Memory B cell (primary cell): ENCODE measurements around the gene APOBR.
"Not testable (repeated sequence)": the region's sequence is repeated elsewhere in the genome, so short reads cannot be mapped to it uniquely, and the experiment has no call there.

Source experiments
- ATAC-seq: fragments of 150-1000 bp; cut with Tn5 transposase; 2 replicates; pipeline ENCODE4 v1.10.0; 2021; ENCODE audit warnings: low read depth, mild to moderate bottlenecking, moderate library complexity
- DNase-seq, 2 donors: peaks; one replicate each; pipeline ENCODE4 v3.0.0; 2022; ENCODE audit warnings: low spot score in 2 of 2
- H3K27ac Mint-ChIP-seq: one replicate; pipeline ENCODE4 v1.8.0; 2022; ENCODE audit warnings: mild to moderate bottlenecking, moderate library complexity, mixed read lengths
- H3K27me3 Mint-ChIP-seq: one replicate; pipeline ENCODE4 v1.8.0; 2022; ENCODE audit warnings: mixed read lengths
- H3K36me3 Mint-ChIP-seq: one replicate; pipeline ENCODE4 v1.8.0; 2022; ENCODE audit warnings: mild to moderate bottlenecking, mixed read lengths
- H3K4me1 Mint-ChIP-seq: one replicate; pipeline ENCODE4 v1.8.0; 2022; ENCODE audit warnings: mixed read lengths
- H3K4me3 Mint-ChIP-seq: one replicate; pipeline ENCODE4 v1.8.0; 2022; ENCODE audit warnings: mild to moderate bottlenecking, moderate library complexity, mixed read lengths
- H3K9me3 Mint-ChIP-seq: one replicate; pipeline ENCODE4 v1.8.0; 2022; ENCODE audit warnings: mixed read lengths

APOBR gene

DNA sequence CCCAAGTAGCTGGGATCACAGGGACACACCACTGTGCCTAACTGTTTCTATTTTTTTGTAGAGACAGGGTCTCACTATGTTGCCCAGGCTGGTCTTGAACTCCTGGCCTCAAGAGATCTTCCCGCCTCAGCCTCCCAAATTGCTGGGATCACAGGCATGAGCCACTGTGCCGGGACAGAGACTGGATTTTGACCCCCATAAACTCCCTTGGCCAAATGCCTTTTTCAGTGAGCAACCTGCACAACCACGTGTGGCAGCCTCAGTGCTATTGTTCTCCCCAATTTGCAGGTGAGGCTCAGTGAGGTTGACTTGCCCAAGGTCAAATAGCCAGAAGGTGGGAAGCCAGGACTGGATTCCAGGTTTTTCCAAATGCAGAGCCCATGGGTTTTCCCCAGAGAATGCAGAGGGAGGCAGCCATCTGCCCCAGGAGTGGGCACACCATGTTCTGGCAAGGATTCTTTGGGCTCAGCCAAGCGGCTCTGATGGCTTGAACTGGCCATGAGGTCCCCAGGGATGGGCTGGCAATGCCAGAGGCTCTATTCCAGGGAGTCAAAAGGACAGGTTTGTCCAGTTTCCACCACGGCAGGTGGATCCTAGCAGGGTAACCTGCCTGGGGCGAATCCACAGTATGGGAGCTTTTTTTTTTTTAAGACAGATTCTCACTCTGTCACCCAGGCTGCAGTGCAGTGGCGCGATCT lies 10.4 kb downstream of the APOBR start:
- Mint-ChIP-seq H3K4me1 (peaks cover 20% of the 10 kb centered on the region), H3K27me3 (no peaks in the 10 kb centered on the region), H3K4me3 (no peak overlapping the region), H3K27ac (no peak overlapping the region), H3K9me3 (no peaks in the 10 kb centered on the region), H3K36me3 (no peaks in the 10 kb centered on the region)
- ATAC-seq: no peak
- no peak for DNase-seq

DNA sequence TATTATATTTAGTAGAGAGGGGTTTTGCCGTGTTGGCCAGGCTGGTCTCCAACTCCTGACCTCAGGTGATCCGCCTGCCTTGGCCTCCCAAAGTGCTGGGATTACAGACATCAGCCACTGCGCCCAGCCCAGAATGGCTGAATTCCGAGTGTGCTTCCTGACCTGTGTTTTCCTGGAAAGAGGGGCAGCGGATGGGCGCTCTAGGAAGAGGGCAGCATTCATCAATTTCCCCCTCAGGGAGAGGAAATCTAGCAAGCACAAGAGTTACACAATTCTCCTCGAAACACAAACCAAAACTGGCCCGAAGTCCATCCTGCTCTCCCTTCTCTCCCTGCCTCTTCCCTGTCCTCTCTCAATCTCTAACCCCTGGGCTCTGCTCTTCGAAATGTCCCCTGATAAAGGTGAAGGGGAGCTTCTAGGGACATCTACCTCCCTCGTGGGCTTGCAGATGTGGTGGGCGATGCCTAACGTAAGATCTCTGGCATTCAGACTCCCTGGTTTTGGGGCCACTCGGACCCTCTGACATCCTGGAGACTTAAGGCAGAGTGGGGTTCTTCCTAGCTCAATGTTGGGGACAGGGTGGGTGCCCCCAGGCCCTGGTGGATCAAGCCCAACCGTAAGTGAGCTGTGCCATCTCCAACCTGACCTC lies 11.2 kb downstream of the APOBR start:
- no peak overlapping the region for H3K27ac Mint-ChIP-seq

DNA sequence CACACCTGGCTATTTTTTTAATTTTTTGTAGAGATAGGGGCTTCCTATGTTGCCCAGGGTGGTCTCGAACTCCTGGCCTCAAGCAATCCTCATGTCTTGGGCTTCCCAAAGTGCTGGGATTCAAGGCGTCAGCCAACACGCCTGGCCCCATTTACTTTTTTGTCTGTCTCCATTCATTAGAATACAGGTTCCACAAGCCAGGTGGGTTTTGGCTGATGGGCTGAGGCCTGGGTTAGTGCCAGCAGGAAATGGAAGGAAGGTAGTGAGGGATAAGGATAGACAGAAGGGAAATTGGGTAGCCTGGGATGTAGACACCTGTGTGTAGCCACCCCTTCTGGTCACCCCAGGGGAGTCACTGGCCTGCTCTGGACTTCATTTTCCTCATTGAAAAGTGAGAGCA lies 16.6 kb downstream of the APOBR start:
- no peaks in the 10 kb centered on the region for H3K9me3 Mint-ChIP-seq

More for the DNA sequence above, 11.2 kb downstream of the APOBR start:
- H3K9me3 Mint-ChIP-seq: no peaks in the 10 kb centered on the region
- H3K4me3 Mint-ChIP-seq: no peak overlapping the region
- peaks cover 2% of the 10 kb centered on the region for H3K27me3 Mint-ChIP-seq
- no peak for ATAC-seq
- DNase-seq: no peak
- H3K36me3 Mint-ChIP-seq: no peaks in the 10 kb centered on the region
- peaks cover 16% of the 10 kb centered on the region for H3K4me1 Mint-ChIP-seq

DNA sequence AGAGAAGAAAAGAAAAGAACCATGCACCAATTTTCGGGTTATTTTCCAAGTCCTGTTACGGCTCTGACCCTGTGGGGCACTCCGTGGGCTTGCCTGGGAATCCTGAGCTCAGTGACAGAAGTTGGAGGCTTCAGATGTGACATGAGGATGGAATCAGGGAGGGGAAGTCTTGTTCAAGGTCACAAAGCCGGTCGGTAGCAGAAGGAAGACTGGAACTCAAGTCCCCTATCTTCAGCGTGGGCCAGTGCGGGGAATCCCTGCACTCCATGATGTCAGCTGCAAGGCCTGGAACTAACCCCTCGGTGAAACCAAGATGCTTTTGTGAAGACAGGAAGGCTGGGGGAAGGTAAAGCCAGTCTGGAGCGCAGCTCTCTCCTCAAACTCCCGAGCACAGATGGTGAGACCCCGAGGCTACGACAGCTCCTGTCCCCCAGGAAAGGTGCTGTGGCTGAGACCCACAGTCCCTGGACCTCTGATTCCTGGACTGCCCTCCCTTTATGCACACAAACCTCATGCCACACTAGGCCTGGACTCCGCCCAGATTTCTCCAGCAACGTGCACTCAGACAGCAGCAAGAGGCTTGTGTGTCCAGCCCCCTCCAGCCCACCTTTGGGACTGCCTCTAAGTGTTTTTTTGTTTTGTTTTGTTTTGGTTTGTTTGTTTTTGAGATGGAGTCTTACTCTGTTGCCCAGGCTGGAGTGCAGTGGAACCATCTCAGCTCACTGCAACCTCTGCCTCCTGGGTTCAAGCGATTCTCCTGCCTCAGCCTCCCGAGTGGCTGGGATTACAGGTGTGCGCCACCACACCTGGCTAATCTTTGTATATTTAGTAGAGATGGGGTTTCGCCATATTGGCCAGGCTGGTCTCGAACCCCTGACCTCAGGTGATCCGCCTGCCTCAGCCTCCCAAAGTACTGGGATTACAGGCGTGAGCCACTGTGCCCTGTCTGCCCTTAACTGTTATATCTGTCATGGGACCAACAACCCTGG lies 17.7 kb downstream of the APOBR start:
- no peaks in the 10 kb centered on the region for H3K36me3 Mint-ChIP-seq
- no peak overlapping the region for H3K4me3 Mint-ChIP-seq
- no peak for DNase-seq
- H3K27me3 Mint-ChIP-seq: peaks cover 7% of the 10 kb centered on the region
- H3K27ac Mint-ChIP-seq: no peak overlapping the region
- no peaks in the 10 kb centered on the region for H3K9me3 Mint-ChIP-seq
- no peak for ATAC-seq
- H3K4me1 Mint-ChIP-seq: peaks cover 5% of the 10 kb centered on the region

More for the DNA sequence above, 16.6 kb downstream of the APOBR start:
- DNase-seq (no peak), ATAC-seq (no peak)
- Mint-ChIP-seq H3K4me3 (no peak overlapping the region), H3K27ac (no peak overlapping the region), H3K27me3 (peaks cover 7% of the 10 kb centered on the region), H3K4me1 (peaks cover 16% of the 10 kb centered on the region), H3K36me3 (no peaks in the 10 kb centered on the region)

DNA sequence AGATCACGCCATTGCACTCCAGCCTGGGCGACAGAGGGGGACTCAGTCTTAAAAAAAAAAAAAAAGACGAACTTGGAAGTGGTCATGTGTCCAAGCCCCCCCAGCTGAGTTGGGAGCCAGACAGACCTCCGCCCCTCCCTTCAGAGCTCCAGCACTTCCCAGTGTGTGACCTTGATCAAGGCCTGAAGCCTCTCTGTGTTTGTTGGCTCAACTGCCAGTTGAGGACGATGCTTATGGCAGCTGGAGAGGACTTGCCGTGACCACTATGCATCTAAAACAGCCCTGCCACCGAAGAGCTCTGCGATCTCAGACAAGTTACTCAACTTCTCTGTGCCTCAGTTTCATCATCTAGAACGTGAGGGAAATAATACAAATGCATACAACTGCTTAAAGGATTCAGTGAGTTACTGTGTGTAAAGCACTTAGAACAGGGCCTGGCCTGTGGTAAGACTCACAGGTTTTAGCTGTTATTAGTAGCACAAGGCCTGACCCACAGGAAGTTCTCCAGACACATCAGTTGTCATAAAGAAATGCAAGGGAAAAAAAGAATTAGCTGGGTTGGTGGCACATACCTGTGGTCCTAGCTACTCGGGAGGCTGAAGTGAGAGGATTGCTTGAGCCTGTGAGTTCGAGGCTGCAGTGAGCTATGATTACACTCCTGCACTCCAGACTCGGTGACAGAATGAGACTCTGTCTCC lies 19.2 kb downstream of the APOBR start:
- Mint-ChIP-seq H3K36me3 (no peaks in the 10 kb centered on the region), H3K9me3 (no peaks in the 10 kb centered on the region), H3K27ac (no peak overlapping the region), H3K4me3 (no peak overlapping the region), H3K4me1 (peaks cover 3% of the 10 kb centered on the region), H3K27me3 (peaks cover 10% of the 10 kb centered on the region)
- DNase-seq (no peak), ATAC-seq (no peak)

DNA sequence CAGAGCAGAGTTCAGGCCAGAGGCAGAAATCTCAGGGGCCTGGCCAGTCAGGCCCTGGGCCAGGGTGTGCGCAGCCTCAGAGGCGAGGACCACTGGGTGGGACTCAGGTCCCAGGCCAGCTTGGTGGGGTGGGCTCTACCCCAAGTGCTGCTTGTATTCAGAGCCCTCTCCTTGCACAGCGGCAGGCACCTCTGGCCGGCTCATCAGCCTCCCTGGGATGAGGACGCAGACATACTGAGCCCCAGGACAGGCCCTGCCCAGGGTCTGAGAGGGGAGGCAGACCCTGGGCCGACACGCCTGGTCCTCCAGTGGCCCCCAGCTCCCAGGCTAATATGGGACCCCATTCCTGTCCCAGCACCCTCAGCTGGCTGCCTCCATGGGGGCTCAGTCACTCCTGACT lies 19.8 kb downstream of the APOBR start:
- H3K27ac Mint-ChIP-seq: no peak overlapping the region
- H3K4me1 Mint-ChIP-seq: peaks cover 3% of the 10 kb centered on the region
- no peak for ATAC-seq
- H3K36me3 Mint-ChIP-seq: no peaks in the 10 kb centered on the region
- H3K4me3 Mint-ChIP-seq: no peak overlapping the region
- no peak for DNase-seq
- peaks cover 10% of the 10 kb centered on the region for H3K27me3 Mint-ChIP-seq
- H3K9me3 Mint-ChIP-seq: no peaks in the 10 kb centered on the region

DNA sequence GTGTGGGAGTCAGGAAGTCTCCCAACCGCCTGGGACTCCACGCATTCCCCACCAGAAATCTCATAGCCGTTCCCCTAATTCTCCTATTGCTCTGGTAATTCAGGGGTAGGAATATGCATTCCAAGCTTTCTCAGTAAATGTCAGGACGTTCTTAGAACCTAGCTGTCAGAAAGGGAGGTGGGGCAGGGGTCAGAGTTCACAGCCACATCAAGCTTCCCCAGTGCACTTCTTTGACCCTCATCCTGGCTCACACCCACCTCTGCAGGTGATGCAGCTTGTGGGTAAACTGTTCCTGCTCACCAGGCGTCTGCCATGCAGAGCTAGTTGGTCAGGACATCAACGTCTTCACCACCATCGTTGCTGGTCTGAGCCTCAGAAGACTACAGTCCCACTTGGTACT lies 26.2 kb downstream of the APOBR start:
- Mint-ChIP-seq H3K36me3 (no peaks in the 10 kb centered on the region), H3K27ac (no peak overlapping the region), H3K9me3 (no peaks in the 10 kb centered on the region), H3K4me3 (no peak overlapping the region), H3K27me3 (peaks cover 7% of the 10 kb centered on the region), H3K4me1 (peaks cover 14% of the 10 kb centered on the region)
- no peak for DNase-seq
- no peak for ATAC-seq

DNA sequence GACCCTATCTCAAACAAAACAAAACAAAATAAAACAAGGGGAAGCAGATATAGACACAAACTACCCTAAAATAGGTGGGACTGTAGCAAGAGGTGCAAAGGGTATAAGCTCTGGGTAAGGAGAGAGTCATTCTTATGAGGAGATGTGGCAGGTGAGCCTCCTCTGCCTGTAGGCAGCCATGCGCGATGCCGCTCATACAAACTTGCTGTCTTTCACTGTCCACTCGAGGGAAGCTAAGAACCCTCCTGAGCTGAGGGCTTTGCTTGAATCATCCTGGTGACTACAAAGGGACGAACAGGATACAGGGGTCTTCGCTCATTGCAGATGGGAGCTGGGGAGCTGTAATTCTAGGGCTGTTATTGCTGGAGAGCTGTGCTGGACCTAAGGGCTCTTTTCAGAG lies 27.0 kb downstream of the APOBR start:
- no peak for ATAC-seq

DNA sequence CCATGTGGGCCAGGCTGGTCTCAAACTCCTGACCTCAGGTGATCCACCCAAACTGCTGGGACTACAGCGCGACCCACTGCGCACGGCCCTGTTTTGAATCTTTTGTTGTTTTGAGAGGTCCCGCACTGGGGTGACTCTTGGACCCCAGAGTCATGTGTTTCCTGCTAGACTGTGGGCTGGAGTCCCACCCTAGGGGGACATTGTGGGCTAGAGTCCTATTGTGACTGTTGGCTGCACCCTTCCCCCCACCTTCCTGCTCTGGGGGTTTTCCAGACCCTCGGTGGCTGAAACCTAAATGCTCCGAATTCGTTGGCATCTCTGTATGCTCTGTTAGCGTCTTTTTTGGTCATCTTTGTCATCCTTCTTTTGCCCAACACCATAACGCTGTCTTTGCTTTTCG lies 28.3 kb downstream of the APOBR start:
- H3K27me3 Mint-ChIP-seq: peaks cover 4% of the 10 kb centered on the region
- H3K4me3 Mint-ChIP-seq: no peak overlapping the region
- ATAC-seq: no peak
- DNase-seq: no peak
- no peak overlapping the region for H3K27ac Mint-ChIP-seq
- H3K36me3 Mint-ChIP-seq: no peaks in the 10 kb centered on the region
- H3K4me1 Mint-ChIP-seq: peaks cover 11% of the 10 kb centered on the region
- no peaks in the 10 kb centered on the region for H3K9me3 Mint-ChIP-seq

More for the DNA sequence above, 27.0 kb downstream of the APOBR start:
- Mint-ChIP-seq H3K27me3 (peaks cover 7% of the 10 kb centered on the region), H3K27ac (no peak overlapping the region), H3K4me1 (peaks cover 14% of the 10 kb centered on the region), H3K4me3 (no peak overlapping the region), H3K9me3 (no peaks in the 10 kb centered on the region), H3K36me3 (no peaks in the 10 kb centered on the region)
- DNase-seq: no peak

DNA sequence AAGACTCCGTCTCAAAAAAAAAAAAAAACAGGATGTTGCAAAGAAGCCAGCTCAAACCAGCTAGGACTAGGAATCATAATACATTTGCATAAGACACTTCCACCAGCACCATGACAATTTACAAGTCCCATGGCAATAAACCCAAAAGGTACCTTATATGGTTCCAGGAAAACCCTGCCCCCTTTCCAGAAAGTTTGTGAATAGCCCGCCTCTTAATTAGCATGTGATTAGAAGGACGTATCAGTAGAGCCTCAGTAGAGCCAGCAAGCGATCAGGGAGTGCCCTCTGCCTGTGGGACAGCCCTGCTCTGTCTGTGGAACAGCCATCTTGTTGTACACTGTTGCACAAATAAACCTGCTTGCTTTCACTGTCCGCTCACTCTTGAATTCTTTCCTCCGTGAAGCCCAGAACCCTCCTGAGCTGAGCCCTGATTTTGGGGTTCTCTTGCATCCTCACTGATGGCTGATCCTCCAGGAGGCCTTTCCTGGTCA lies 30.3 kb downstream of the APOBR start:
- DNase-seq (no peak), ATAC-seq (peak; percentile 59)
- peaks cover 11% of the 10 kb centered on the region for H3K4me1 Mint-ChIP-seq
- H3K27me3 Mint-ChIP-seq: peaks cover 4% of the 10 kb centered on the region
- no peak overlapping the region for H3K27ac Mint-ChIP-seq
- no peak overlapping the region for H3K4me3 Mint-ChIP-seq
- H3K36me3 Mint-ChIP-seq: no peaks in the 10 kb centered on the region
- no peaks in the 10 kb centered on the region for H3K9me3 Mint-ChIP-seq

DNA sequence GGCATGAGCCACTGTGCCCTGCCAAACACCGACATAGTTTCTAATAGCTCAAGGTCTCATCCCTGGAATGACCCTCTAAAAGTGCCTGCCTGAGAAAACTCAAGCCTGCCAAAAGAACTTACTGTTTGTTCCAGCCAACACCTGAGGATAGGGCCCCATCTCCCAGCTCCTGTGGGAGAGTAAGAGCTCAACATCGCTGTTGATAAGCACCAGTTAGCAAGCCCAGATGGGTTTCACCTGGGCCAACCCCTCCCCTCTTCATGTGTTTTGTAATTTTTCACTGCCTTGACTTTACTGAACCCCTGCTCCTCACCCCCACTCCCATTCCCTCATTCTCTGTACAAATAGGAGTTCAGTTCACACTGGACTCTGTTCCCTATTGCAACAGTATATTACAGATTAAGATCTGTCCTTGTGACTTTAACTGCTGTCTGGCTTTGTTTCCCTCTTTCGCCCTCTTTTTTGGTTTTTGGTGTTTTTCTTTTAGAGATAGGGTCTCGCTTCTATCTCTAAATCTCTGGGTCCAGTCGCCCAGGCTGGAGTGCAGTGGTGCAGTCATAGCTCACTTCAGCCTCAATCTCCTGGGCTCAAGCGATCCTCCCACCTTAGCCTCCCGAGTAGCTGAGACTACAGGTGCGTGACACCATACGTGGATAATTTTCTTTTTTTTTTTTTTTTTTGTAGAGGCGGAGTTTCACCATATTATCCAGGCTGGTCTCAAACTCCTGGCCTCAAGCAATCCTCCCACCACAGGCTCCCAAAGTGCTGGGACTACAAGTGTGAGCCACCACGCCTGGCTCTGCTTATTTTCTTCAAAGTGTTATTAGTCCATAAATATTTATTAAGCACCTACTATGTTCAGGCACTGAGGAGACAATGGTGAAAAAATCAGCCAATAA lies 32.0 kb downstream of the APOBR start:
- H3K27ac Mint-ChIP-seq: no peak overlapping the region
- H3K9me3 Mint-ChIP-seq: no peaks in the 10 kb centered on the region
- peaks cover 10% of the 10 kb centered on the region for H3K4me1 Mint-ChIP-seq
- no peaks in the 10 kb centered on the region for H3K36me3 Mint-ChIP-seq
- ATAC-seq (no peak), DNase-seq (no peak)
- peaks cover 4% of the 10 kb centered on the region for H3K27me3 Mint-ChIP-seq
- H3K4me3 Mint-ChIP-seq: no peak overlapping the region

DNA sequence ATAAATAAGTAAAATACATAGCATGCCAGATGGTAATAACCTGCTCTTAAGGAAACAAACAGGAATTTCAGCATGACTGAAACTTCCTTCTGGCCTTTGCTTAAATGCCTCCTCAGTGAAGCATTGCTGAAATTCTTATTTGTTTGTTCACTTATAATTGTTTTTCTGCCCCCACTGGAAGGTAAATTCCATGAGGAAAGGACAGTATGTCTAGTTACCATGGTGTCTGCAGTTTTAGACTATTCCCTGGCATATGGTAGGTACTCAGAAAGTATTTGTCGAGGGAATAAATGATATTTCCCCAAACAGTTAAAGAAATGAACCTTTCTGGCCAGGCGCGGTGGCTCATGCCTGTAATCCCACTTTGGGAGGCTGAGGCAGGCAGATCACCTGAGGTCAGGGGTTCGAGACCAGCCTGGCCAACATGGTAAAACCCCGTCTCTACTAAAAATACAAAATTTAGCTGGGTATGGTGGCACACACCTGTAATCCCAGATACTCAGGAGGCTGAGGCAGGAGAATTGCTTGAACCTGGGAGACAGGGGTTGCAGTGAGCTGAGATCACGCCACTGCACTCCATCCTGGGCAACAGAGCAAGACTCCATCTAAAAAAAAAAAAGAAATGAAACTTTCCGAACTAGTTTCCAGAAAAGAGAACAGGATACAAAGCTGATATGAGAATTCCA lies 32.8 kb downstream of the APOBR start:
- not testable (repeated sequence) for H3K27me3 Mint-ChIP-seq, H3K9me3 Mint-ChIP-seq, H3K27ac Mint-ChIP-seq, H3K4me3 Mint-ChIP-seq, H3K4me1 Mint-ChIP-seq, ATAC-seq, DNase-seq, H3K36me3 Mint-ChIP-seq
